IPS-11a (cell line): Measurements from ENCODE around the gene GRAMD4.

ENCODE experiments used
- H3K4me3 ChIP-seq: one replicate; pipeline ENCODE4 v1.5.1; 2013; ENCODE audit warnings: low read depth, low read length, control low read depth

The GRAMD4 gene

DNA sequence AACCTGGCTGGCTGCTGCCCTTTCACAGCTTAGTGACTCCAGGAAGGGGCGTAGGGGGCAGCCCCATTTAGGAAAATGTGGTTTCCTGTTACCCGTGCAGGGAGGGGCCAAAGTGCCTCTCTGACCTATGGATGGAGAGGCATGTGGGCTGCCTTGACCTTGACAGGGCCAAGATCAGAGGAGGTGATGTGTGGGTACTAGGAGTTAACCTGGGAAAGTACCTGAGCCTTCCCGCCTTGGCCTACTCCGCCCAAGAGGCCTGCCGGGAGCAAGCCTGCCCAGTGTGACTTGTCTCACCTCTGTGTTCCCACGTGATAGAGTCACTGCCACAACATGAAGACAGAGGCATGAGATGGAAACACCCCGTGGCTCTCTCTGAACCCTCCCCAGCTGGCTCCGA is 33.4 kb downstream of the GRAMD4 start:
- no peak overlapping the region for H3K4me3 ChIP-seq

DNA sequence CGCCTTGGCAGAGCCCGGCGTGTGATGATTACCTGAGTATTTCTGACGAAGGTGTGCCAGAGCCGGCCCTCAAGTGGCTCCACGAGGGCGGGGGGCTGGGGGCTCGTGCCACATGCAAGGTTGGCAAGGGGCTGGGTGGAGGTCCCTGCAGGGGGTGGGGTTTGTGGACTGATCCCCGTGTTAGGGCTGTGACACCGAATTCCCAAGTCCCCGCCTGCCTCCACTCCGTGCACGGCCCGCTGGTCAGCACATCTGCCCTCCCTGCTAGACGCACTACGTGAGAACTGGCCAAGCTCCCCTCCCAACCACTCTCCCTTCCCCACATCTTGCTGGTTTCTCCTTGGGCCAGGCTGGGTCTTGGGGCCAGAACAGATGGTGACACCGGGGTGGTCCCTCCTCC is 34.2 kb downstream of the GRAMD4 start:
- H3K4me3 ChIP-seq = no peak overlapping the region

DNA sequence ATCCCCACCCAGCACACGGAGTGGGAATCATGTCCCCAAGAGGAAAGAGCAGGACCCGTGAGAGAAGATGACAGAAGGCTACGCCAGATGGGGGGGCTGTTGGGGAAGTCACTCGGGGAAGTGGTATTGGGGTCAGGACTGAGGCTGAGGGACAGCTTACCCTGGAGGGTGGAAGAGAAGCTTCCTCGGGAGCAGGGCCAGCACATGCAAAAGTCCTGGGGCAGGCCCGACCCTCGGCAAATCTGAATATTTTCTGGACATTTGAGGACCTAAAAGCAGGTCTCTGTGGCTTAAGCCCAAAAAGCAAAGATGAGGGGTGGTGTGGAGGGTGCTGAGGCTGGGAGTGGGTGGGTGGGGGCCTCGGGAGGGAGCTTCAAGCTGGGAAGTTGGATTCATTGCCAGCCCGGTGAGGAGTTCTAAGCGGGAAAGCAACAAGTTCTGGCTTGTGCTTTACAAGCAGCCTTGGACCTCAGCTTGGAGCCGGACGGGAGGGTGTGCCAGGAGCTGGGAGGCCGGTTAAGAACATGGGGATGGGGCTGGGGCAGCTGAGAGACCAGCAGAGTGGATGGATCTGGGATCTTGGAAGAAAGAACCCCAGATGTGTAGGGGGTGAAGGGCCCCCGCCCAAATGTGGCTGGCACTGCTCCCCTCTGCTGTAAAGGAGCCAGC is 34.9 kb downstream of the GRAMD4 start:
- no peak overlapping the region for H3K4me3 ChIP-seq

DNA sequence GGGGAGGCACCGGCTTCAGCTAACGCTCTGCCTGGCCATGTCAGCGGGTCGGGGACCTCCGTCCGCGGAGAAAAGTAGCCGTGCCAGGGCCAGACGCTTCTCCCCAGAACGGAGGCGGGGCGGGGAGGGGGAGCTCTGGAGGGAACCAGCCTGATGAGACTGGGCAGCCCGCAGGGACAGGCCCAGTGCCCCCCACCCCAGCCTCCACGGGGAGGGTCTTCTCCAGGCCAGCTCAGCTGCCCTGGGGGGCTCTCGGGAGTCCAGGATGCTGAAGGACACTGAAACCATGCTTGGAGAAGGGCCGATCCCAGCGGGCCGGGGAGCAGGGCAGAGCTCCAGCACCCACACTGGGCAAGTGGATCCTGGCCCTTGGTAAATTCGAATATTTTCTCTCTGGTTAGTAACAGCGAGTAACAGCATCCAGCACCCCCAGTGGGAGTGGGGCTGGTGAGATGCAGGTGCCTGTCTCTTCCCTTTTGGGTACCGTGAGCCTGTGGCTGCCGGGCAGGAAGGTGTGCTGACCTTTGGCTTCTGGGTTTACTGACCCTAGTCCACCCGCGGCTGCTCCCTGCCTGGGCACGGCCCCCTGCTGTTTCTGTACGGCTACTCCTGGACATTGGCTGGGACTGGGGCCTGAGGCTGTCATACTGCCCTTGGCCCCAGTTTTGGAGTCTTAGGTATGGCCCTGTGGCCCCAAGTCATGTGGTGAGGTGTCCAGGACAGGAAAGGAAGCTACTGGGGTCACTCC is 35.8 kb downstream of the GRAMD4 start:
- no peak overlapping the region for H3K4me3 ChIP-seq

DNA sequence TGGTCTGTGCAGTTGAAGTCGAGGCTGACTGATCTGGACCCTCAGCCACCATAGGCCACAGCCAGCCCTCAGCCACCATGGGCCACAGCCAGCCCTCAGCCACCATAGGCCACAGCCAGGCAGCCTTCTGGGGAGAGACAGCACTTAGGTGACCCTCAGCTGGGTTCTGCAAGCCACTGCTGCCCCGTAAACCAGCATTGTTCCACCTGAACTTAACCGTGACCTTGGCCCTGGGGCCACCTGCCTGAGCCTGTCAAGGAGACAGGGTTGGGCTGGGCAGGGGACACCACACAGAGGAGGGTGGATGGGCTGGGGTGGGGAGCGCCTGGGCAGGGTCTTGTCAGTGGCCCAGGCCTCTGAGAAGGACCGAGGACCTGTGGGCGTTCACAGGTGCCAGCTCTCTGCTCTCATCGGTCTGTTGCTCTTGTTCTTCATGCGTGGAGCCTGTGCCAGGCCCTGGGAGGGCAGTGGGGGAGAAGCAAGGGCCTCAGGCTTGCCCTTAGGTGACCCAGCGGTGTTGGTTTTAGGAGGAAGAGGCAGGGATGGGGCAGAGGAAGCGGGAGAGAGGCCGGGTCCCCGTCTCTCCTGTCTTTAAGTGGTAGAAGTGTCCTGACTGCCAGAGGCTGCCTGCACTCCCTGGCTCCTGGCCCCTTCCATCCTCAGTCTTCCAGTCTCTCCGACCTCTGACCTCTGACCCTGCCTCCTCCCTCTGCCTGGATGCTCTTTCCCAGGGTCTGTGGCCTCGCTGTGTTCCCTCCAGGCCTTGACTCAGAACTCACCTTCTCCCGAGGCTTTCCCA is 36.9 kb downstream of the GRAMD4 start:
- H3K4me3 ChIP-seq = no peak overlapping the region

DNA sequence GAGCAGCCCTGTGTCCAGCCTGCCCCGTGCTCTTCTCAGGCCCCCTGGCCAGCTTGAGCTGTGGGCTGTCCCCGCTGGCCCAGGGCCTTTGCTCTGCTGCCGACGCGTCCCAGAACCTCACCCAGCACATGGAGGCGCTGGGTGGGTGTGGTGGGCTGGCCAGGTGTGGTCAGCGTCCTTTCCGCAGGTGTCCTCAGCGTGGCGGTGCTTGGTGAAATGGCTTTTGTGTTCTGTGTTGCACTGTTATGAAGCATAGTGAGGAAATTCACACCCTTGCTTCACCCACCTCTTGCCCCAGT is 37.4 kb downstream of the GRAMD4 start:
- no peak overlapping the region for H3K4me3 ChIP-seq

DNA sequence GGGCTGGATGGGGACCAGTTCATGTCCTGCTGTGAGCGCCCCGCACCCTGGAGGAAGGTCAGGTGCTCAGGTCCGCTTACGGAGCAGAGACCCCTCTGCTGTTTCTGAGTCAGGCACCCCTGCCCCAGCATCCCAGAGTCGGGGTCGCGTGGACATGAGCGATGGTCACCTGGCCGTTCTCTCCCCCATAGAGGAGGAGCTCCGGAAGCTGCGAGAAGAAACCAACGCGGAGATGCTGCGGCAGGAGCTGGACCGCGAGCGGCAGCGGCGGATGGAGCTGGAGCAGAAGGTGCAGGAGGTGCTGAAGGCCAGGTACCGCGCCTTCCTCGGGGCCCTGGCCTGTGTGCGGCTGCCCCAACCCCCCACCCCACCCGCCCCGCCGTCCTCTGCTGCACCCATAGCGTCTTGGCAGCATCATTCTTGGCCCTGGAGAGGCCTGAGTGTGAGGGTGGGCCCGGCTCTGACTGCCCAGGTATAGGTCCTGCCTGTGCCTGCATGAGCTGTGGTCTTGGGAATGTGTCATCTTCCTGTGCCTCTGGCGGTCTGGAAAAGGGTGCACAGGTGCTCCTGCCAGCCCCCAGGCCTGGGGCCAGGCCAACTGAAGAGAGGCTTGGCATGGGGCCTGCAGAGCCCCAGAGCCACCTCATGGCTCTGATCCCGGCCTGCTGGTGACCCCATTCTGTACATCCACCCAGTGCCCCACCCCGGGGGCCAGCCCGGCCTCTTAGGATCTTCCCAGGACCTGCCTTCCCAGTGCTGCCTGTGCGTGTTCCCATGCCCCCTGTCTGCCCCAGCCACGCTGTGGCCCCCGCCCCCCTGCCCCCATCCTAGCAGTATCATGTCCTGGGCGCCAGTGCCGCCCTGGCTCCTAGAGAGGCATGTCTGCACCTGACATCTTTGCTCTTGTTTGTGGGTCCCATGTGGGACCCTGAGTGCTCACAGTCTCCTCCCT is 38.1 kb downstream of the GRAMD4 start:
- no peak overlapping the region for H3K4me3 ChIP-seq

DNA sequence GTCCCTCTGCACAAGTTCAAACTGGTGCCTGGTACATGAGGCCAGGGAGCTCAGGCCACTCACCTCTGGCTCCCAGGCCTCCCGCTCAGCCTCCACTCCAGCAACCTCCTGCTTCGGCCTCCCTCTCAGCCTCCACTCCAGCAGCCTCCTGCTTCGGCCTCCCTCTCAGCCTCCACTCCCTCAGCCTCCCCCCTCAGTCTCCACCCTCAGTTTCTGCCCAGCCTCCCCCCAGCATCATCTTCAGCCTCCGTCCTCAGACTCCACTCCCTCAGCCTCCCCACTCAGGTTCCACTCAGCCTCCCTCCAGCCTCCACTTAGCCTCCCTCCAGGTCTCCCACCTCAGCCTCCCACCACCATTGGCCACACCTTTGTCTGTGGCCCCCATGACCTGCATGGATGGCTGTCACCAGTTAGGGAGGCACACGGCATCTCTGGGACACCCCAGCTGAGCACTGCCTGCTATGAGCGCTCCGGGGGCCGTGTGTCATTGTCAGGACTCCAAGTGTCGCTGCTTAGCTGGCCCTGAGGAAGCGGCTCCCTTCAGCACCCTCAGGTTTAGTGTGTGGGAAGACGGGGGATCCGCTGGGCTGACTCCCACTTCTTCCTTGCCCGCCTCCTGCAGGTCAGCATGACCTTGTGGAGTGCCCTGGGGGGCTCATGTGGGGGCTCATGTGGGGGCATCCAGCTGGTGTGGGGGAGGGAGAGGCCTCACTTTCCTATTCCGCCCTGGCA is 39.0 kb downstream of the GRAMD4 start:
- H3K4me3 ChIP-seq = no peak overlapping the region

DNA sequence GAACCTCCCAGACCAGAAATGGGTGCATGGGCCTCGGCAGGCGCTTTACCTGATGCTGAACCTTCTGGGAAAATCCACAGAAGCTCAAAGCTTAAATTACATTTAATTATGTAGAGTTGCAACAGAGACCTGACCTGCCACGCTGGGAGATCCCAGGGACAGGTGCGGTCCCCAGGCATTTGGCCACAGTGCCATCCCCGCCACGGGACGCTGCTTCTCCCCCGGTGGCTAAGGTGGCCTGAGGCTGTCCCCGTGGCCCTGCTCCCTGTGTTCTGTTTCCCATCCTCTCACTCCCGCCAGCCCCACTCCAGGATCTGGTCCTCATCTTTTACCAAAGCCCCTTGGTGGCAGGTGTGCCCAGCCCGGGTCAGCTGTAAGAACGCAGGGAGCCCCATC is 39.6 kb downstream of the GRAMD4 start:
- no peak overlapping the region for H3K4me3 ChIP-seq

DNA sequence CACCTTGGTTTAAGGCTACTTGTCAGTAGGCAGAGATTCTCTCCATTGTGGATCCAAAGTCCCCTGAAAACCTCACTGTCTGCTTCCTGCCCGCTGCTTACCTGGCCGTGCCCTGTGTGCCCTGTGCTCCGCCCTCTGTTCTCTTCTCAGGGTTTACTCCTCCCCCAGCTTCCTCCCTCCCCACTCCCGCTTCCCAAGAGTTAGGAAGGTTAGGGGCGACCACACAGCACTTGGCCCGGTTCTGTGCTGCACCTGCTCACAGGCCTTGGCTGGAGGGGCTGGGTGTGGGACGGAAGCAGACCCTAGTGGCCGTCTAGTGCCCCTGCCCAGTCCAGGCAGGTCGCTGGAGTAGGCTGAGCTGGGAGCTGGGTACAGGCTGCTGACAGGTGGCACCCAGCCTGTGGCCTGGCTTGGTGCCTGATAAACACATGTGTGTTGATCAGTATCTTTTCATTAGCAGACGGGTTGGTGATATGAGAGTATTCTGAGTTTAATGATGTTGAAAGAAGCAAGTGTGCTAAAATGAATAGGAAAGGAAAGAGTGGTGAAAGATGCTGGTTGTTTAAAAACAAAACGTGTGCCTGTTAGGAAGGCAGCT is 40.5 kb downstream of the GRAMD4 start:
- no peak overlapping the region for H3K4me3 ChIP-seq

DNA sequence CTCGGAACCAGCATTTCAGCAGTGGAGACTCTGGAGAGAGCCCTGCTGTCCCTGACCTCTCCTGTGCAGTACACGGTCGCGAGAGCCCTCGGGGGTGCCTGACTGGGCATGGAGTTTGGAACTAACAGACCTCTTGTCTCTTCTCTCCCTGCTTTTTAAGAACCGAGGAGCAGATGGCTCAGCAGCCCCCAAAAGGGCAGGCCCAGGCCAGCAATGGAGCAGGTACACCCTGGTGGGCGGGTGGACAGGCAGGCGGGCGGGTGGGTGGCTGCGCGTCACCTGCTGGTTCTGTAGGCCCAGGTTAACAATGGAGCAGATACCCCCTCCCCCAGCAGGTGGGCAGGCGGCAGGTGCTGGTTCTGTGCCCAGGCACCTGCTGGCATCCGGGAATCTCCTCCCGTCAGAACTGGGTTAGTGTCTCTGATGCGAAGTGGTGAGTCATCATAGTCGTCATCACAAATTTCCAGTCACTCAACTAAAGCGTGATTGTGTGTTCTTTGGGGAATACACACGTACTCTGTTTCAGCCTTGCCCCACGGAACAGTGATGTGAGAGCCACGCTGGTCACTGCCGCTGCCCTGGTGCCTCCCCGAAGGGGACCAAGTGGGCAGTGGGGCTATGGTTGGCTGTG is 41.1 kb downstream of the GRAMD4 start:
- no peak overlapping the region for H3K4me3 ChIP-seq

DNA sequence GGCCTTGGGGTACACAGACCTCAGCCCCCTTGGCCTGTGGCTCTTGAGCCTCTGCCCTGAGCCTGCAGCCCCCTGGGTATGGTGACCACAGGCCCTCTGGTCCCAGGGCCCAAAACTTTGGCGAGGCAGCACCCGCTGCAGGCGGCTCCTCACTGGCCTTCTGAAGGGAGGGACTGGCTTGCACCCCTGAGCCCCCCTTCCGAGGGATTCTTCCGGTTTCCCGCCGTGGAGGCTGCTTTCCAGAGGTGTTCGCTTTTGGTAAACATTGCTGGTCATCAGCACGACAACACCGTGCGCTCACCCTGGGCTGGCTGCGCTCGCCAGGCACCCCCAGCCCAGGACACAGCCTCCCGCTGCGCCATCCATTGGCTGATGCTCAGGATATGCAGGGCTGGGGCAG is 42.0 kb downstream of the GRAMD4 start:
- no peak overlapping the region for H3K4me3 ChIP-seq

DNA sequence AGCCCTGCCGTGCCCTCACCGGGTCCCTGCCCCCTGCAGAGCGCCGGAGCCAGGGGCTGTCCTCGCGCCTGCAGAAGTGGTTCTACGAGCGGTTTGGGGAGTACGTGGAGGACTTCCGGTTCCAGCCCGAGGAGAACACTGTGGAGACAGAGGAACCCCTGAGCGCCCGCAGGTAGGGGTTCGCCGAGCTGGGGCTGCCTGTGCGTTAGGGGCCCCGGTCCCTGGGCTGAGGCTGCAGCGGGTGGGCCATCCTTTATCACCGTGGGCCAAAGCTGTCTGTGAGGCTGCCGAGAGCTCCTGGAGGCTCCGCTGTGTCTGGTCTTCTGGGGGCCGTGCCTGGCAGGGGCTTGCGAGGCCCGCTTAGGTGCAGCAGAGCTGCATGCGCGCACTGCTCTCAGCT is 42.8 kb downstream of the GRAMD4 start:
- H3K4me3 ChIP-seq = no peak overlapping the region

DNA sequence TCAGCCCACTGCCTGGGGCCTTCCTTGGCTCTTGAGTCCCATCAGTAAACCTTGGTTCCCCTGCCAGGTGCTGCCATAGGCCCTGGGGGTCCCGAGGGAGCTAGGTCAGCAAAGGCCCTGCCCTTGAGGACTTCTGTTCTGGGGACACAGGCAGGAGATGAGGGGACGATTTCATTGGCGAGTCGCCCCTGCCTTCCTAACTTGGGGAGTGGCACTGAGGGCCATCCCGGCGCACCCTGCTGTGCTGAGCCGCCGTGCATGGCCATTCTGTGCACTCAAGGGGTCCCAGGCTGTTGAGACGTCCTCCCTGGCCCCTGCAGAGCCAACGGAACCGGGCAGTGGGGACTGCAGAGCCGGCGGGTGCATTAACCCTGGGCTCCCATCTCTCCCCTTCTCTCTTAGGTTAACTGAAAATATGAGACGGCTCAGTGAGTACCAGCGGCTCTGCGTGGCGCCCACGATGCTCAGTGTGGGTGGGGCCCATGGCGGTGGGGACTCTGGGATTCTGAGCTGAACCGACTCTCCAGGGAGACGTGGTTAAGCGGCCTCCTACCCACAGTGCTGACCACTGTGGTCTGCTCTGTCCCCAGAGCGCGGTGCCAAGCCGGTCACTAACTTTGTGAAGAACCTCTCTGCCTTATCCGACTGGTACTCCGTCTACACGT is 43.4 kb downstream of the GRAMD4 start:
- H3K4me3 ChIP-seq = no peak overlapping the region

DNA sequence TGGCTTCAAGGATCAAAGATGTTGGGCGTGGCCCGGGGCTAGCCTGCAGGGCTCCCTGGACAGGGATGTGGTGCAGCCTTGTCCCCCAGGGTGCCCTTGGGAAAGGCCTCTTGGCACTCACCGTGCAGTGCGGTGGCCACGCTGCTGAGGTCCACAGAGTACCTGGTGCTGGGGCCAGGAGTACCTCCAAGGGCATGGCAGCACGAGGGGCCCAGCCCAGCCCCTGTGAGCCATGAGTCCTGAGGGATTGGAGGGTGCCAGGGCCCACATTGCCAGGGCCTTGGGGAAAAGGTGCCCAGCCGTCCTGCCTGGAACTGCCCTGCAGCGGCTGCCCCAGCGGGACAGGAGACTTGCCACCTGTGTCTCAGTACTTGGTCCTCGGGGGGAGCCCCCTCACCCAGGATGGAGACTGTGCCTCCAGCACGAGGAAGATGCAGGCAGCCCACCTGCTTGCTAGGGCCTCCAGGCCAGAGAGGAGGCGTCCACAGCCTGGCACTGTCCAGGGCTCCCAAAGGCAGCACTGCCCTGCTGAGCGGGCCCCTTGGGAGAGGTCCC is 44.2 kb downstream of the GRAMD4 start:
- H3K4me3 ChIP-seq = no peak overlapping the region

DNA sequence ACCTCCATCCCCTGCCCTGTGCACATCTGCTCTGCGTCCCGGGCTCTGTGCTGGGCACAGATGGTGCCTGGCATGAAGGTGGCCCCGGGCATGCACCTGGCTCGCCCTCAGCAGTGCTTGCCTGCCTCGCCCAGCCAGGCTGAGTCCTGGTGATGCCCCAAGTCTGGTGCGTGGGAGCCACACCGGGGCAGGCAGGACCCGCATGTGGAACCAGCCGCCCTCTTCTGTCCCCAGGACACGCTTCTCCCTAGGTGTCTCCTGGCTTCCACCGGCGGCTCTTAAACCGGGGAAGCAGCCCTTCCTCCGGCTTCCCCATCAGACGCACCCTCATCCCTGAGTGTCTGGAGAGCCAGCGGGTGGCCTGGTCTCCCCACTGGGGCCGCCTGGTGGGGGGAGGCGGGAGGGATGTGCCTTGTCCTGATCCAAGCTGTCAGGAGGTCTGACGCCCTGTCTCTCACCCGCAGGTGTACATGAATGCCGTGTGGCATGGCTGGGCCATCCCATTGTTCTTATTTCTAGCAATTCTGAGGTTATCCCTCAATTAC is 45.0 kb downstream of the GRAMD4 start:
- H3K4me3 ChIP-seq = no peak overlapping the region

DNA sequence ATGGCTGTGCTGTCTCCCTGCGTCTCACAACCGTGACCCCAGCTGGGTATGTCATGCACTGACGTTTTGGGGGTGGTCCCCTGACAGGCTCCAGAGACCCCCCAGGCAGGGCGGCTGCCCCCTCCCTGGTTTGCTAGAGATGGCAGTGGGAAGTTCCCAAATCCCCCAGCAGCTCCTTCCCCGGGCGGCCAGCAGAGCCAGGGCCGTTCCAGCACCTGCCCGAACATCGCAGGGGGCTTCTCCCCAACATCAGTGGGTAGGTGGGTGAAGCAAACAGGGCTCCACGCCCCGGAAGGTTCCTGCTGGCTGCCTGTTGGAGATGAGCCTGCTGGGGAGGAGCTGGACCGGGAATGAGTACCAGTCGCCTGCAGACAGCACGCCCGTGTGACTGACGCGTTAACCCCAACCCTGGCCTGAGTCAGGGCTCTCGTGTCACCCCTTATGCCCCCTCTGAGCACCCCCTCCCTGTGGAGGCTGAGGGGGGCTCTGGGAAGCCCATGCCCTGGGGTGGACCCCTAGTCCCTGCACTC is 45.6 kb downstream of the GRAMD4 start:
- no peak overlapping the region for H3K4me3 ChIP-seq

DNA sequence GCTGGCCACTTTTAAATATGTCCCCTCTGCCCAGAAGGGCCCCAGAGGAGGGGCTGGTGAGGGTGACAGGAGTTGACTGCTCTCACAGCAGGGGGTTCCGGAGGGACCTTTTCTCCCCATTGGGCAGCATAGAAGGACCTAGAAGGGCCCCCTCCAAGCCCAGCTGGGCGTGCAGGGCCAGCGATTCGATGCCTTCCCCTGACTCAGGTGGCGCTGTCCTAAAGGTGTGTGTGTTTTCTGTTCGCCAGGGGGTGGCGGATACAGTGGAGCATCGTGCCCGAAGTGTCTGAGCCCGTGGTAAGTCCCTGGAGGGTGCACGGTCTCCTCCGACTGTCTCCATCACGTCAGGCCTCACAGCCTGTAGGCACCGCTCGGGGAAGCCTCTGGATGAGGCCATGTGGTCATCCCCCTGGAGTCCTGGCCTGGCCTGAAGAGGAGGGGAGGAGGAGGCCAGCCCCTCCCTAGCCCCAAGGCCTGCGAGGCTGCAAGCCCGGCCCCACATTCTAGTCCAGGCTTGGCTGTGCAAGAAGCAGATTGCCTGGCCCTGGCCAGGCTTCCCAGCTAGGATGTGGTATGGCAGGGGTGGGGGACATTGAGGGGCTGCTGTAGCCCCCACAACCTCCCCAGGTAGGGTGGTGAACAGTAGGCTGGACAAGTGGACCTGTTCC is 46.5 kb downstream of the GRAMD4 start:
- H3K4me3 ChIP-seq = no peak overlapping the region
